HFFc6 (cell line): Measurements from ENCODE around the gene FSTL4. TPM values are rescaled to one million over a fixed set of nuclear protein-coding genes. Genes with fewer than 3 reads are reported as not detected.

Source experiments
- DNase-seq: peaks from one replicate; pipeline ENCODE4 v3.0.0-alpha.2; 2018
- H3K27ac Mint-ChIP-seq: 2 replicates; pipeline ENCODE4 v1.8.0; 2020; ENCODE audit warnings: mild to moderate bottlenecking, mixed read lengths
- H3K27me3 Mint-ChIP-seq: 2 replicates; pipeline ENCODE4 v1.8.0; 2021; ENCODE audit warnings: mild to moderate bottlenecking, moderate library complexity, mixed read lengths; ENCODE audit not compliant: insufficient read depth
- H3K36me3 Mint-ChIP-seq: 2 replicates; pipeline ENCODE4 v1.8.0; 2021; ENCODE audit warnings: low read depth, mixed read lengths
- H3K4me1 Mint-ChIP-seq: 2 replicates; pipeline ENCODE4 v1.8.0; 2020; ENCODE audit warnings: low read depth, mixed read lengths
- H3K4me3 Mint-ChIP-seq: 2 replicates; pipeline ENCODE4 v1.8.0; 2020; ENCODE audit warnings: mild to moderate bottlenecking, moderate library complexity, mixed read lengths
- H3K9me3 Mint-ChIP-seq: 2 replicates; pipeline ENCODE4 v1.8.0; 2020; ENCODE audit warnings: mild to moderate bottlenecking, mixed read lengths
- CTCF ChIP-seq: fragments of 200-600 bp; sonication (generic); IDR thresholded peaks from 2 replicates; pipeline ENCODE4 v1.5.0; 2021; ENCODE audit warnings: antibody characterized with exemption, mild to moderate bottlenecking
- total RNA-seq, 6 experiments: library from RNA; stranded (reverse); fragmentation: NEBNext Ultra II Directional; extraction: Animal tissue kit (Norgen Biotek cat#: 25700); gene quantifications; 2 replicates in 1 of 6; 3 replicates in 5 of 6; pipeline ENCODE4 v1.2.3, GENCODE V29; 2021

The FSTL4 gene
- total RNA-seq, 6 experiments from 2014 or later, result not detected

GRCh38 chr5:133331941-133332340 is 280.4 kb downstream of the FSTL4 start:
- H3K9me3 Mint-ChIP-seq, result no peaks in the 10 kb centered on the region
- no peaks in the 10 kb centered on the region for H3K36me3 Mint-ChIP-seq
- H3K4me1 Mint-ChIP-seq, result no peaks in the 10 kb centered on the region
- no peak overlapping the region for H3K4me3 Mint-ChIP-seq
- DNase-seq, result no peak
- no peak overlapping the region for H3K27ac Mint-ChIP-seq
- no peak for TF ChIP-seq CTCF
- peaks cover 16% of the 10 kb centered on the region for H3K27me3 Mint-ChIP-seq

GRCh38 chr5:133330956-133331355 is 281.4 kb downstream of the FSTL4 start:
- peaks cover 16% of the 10 kb centered on the region for H3K27me3 Mint-ChIP-seq
- DNase-seq, result no peak
- H3K9me3 Mint-ChIP-seq, result no peaks in the 10 kb centered on the region
- H3K27ac Mint-ChIP-seq, result no peak overlapping the region
- no peaks in the 10 kb centered on the region for H3K36me3 Mint-ChIP-seq
- no peak overlapping the region for H3K4me3 Mint-ChIP-seq
- TF ChIP-seq CTCF, result no peak
- no peaks in the 10 kb centered on the region for H3K4me1 Mint-ChIP-seq

- TF ChIP-seq CTCF, result no peak
- Mint-ChIP-seq H3K36me3 (no peaks in the 10 kb centered on the region), H3K9me3 (no peaks in the 10 kb centered on the region), H3K4me3 (no peak overlapping the region), H3K27me3 (peaks cover 26% of the 10 kb centered on the region), H3K27ac (no peak overlapping the region), H3K4me1 (no peaks in the 10 kb centered on the region)
- no peak for DNase-seq
Observed at GRCh38 chr5:133328800-133329199, 283.5 kb downstream of the FSTL4 start.

- no peaks in the 10 kb centered on the region for H3K4me1 Mint-ChIP-seq
- no peak overlapping the region for H3K27ac Mint-ChIP-seq
- H3K27me3 Mint-ChIP-seq, result peaks cover 26% of the 10 kb centered on the region
- H3K9me3 Mint-ChIP-seq, result no peaks in the 10 kb centered on the region
- no peak for TF ChIP-seq CTCF
- H3K36me3 Mint-ChIP-seq, result no peaks in the 10 kb centered on the region
- no peak for DNase-seq
- H3K4me3 Mint-ChIP-seq, result no peak overlapping the region
Observed at GRCh38 chr5:133327946-133328401, 284.4 kb downstream of the FSTL4 start.

GRCh38 chr5:133326361-133326760 is 286.0 kb downstream of the FSTL4 start:
- no peak for DNase-seq
- H3K9me3 Mint-ChIP-seq, result no peaks in the 10 kb centered on the region
- H3K27ac Mint-ChIP-seq, result no peak overlapping the region
- H3K36me3 Mint-ChIP-seq, result no peaks in the 10 kb centered on the region
- H3K4me3 Mint-ChIP-seq, result no peak overlapping the region
- H3K27me3 Mint-ChIP-seq, result peaks cover 20% of the 10 kb centered on the region
- no peak for TF ChIP-seq CTCF
- H3K4me1 Mint-ChIP-seq, result no peaks in the 10 kb centered on the region

GRCh38 chr5:133325864-133326263 is 286.5 kb downstream of the FSTL4 start:
- H3K4me1 Mint-ChIP-seq, result no peaks in the 10 kb centered on the region
- no peak for DNase-seq
- H3K27ac Mint-ChIP-seq, result no peak overlapping the region
- H3K36me3 Mint-ChIP-seq, result no peaks in the 10 kb centered on the region
- no peak overlapping the region for H3K4me3 Mint-ChIP-seq
- H3K9me3 Mint-ChIP-seq, result no peaks in the 10 kb centered on the region
- H3K27me3 Mint-ChIP-seq, result peaks cover 21% of the 10 kb centered on the region
- TF ChIP-seq CTCF, result no peak
